Lung (tissue), 12 donors: ENCODE measurements around the gene TUBB3. TPM values are rescaled to one million over a fixed set of nuclear protein-coding genes. Genes with fewer than 3 reads are reported as not detected.

Experiments
- ATAC-seq: fragments of 200-7000 bp; cut with Tn5 transposase; one replicate; pipeline ENCODE4 v1.9.1; 2020; ENCODE audit warnings: moderate number of reproducible peaks; ENCODE audit not compliant: insufficient read depth, low FRiP score
- DNase-seq, 3 donors: peaks; one replicate each; pipeline ENCODE4 v3.0.0-alpha.2; 2013 to 2017
- H3K27ac ChIP-seq, 2 donors: one replicate each; pipeline ENCODE4 v1.5.1; 2013; ENCODE audit warnings: mild to moderate bottlenecking in 2 of 2, moderate library complexity in 2 of 2, control low read depth in 1 of 2, inconsistent platforms in 1 of 2, low read depth in 1 of 2, low read length in 1 of 2
- H3K27me3 ChIP-seq, 3 donors: one replicate each; pipeline ENCODE4 v1.5.1; 2013; ENCODE audit warnings: low read length in 2 of 3; ENCODE audit not compliant: control insufficient read depth in 3 of 3, insufficient read depth in 3 of 3
- H3K36me3 ChIP-seq, 4 donors: one replicate each; pipeline ENCODE4 v1.5.1; 2013; ENCODE audit warnings: low read length in 4 of 4, mild to moderate bottlenecking in 1 of 4, moderate library complexity in 1 of 4; ENCODE audit not compliant: control insufficient read depth in 4 of 4, insufficient read depth in 4 of 4
- H3K4me1 ChIP-seq, 5 donors: one replicate each; pipeline ENCODE4 v1.5.1; 2013; ENCODE audit warnings: low read length in 5 of 5, mild to moderate bottlenecking in 2 of 5, moderate library complexity in 1 of 5; ENCODE audit not compliant: control insufficient read depth in 5 of 5, insufficient read depth in 5 of 5
- H3K4me3 ChIP-seq: one replicate; pipeline ENCODE4 v1.5.1; 2013; ENCODE audit warnings: mild to moderate bottlenecking, control low read depth, moderate library complexity
- H3K9ac ChIP-seq, 2 donors: one replicate each; pipeline ENCODE4 v1.5.1; 2013; ENCODE audit warnings: low read length in 2 of 2, control low read depth in 1 of 2; ENCODE audit not compliant: insufficient read depth in 1 of 2
- H3K9me3 ChIP-seq, 4 donors: one replicate each; pipeline ENCODE4 v1.5.1; 2013; ENCODE audit warnings: low read length in 3 of 4, mild to moderate bottlenecking in 1 of 4, moderate library complexity in 1 of 4; ENCODE audit not compliant: control insufficient read depth in 4 of 4, insufficient read depth in 3 of 4
- CTCF ChIP-seq: IDR thresholded peaks from 2 replicates; pipeline ENCODE4 v1.5.1; 2012; ENCODE audit warnings: mild to moderate bottlenecking; ENCODE audit errors: control extremely low read depth, extremely low read depth
- WGBS, 2 donors: extraction: QIAGEN DNeasy Blood & Tissue Kit; methylation state at CpG; one replicate each; pipeline ENCODE4 v1.1.7; 2013; 5-methylcytosine and 5-hydroxymethylcytosine counted together
- polyA plus RNA-seq, 2 donors: library from polyadenylated mRNA; stranded (reverse); fragments of 200-250 nt; gene quantifications; one replicate each; pipeline ENCODE4 v1.2.1, GENCODE V29; 2013
- total RNA-seq, 2 donors: library from RNA; depleted of rRNA in 1 of 2; stranded (reverse); fragments of >200 nt in 1 of 2; gene quantifications; one replicate each; pipeline ENCODE4 v1.2.1, GENCODE V29; 2014 to 2021
- donor health status: control.
- donor health status: control.
- donor health status: Bipolar disorder and iron deficiency.
- donor health status: healthy.
- donor health status: DM: yes; HTN: yes; CAD: no.

Gene TUBB3
- total and polyA plus RNA-seq, 4 donors = 1.3 to 15.6 (median 8.9) TPM

DNA sequence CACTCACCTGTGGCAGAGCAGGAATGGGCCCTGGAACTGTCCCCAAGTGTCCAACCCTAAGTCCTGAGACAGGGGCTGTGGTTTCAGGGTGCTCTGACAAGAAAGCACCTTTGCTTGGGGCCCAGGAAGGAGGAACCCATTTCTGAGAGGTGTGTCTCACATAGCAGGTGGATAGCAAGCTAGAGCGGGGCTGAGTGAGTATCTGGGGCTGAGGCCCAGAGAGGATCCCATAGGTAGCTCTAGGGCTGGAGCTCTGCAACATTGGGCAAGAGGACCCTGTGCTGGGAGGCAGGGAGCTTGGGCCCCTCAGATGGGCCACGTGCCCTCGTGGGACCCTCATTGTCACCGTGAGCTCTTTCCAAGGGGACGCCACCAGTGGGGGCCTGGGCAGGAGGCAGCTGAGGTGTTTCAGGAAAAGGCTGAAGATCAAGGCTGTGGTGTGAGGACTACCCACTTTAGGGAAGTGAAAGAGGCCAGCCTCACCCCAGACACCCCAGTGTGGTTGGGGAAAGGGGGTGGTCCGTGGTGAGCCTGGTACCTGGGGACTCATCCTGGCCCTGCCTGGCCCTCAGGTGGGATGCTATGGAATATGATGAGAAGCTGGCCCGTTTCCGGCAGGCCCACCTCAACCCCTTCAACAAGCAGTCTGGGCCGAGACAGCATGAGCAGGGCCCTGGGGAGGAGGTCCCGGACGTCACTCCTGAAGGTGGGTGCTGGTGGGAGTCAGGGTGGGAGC, 30.7 kb downstream of the TUBB3 start:
- Histone ChIP-seq H3K27me3 (no peaks in the 10 kb centered on the region), H3K9ac (no peak overlapping the region), H3K36me3 (peaks cover 0 to 21% (median 7%) of the 10 kb centered on the region in 4 donors), H3K27ac (no peak overlapping the region), H3K4me3 (no peak overlapping the region), H3K9me3 (no peaks in the 10 kb centered on the region), H3K4me1 (peaks cover 0 to 10% (median 0%) of the 10 kb centered on the region in 5 donors)
- ATAC-seq = no peak
- TF ChIP-seq CTCF = no peak
- 85 to 89% methylated on average over 11 of the region's 11 CpGs for WGBS, 2 donors
- DNase-seq = no peak

DNA sequence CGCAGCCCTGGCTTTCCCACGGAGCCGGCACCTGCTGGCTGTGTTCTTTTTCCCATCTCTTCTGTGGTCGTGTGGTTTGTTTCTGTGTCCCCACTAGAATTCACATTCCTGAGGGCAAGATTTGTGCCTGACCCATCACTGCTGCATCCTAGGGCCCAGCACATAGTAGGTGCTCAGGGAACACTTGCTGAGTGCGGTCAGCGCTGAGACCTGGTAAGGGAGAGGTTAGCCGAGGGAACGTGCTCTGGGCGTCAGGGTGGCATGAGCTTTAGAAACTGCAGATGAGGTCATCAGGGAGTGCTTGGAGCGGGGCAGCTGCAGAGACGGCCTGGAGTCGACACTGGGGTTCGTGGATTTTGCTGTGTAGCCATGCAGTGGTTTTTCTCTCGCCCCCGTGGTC, 31.3 kb downstream of the TUBB3 start:
- H3K36me3 ChIP-seq = peaks cover 0 to 25% (median 10%) of the 10 kb centered on the region in 4 donors
- DNase-seq = no peak
- no peak for ATAC-seq
- no peak for TF ChIP-seq CTCF
- H3K9ac ChIP-seq = no peak overlapping the region
- no peaks in the 10 kb centered on the region for H3K9me3 ChIP-seq
- WGBS, 2 donors = 95 to 96% methylated on average over 15 of the region's 15 CpGs
- H3K4me1 ChIP-seq = peaks cover 0 to 7% (median 0%) of the 10 kb centered on the region in 5 donors
- H3K27me3 ChIP-seq = no peaks in the 10 kb centered on the region
- no peak overlapping the region for H3K27ac ChIP-seq
- no peak overlapping the region for H3K4me3 ChIP-seq

- H3K27ac ChIP-seq = no peak overlapping the region
- H3K9me3 ChIP-seq = no peaks in the 10 kb centered on the region
- TF ChIP-seq CTCF = no peak
- 95 to 96% methylated on average over 15 of the region's 15 CpGs for WGBS, 2 donors
- no peaks in the 10 kb centered on the region for H3K27me3 ChIP-seq
- DNase-seq = no peak
- peaks cover 0 to 30% (median 10%) of the 10 kb centered on the region in 4 donors for H3K36me3 ChIP-seq
- H3K4me3 ChIP-seq = no peak overlapping the region
- H3K4me1 ChIP-seq = peaks cover 0 to 2% (median 0%) of the 10 kb centered on the region in 5 donors
- H3K9ac ChIP-seq = no peak overlapping the region
- no peak for ATAC-seq
These were observed 32.0 kb downstream of the TUBB3 start for GRCh38 chr16:89955001-89955685.
